Stimulated activated CD8-positive, alpha-beta memory T cell treated with anti-CD3 and anti-CD28 coated beads, Interleukin-2, amount 100 ng/mL, for 48 hours (primary cell): ENCODE results near the gene RASSF6.
"Not testable (repeated sequence)": the region's sequence is repeated elsewhere in the genome, so short reads cannot be mapped to it uniquely, and the experiment has no call there.

Experiments
- DNase-seq, 2 donors: peaks; one replicate each; pipeline ENCODE4 v3.0.0-alpha.2; 2020; ENCODE audit warnings: low read depth in 2 of 2

RASSF6 gene

GRCh38 chr4:73577371-73577770, 42.9 kb downstream of the RASSF6 start:
- DNase-seq = no peak

- no peak for DNase-seq
Measured at GRCh38 chr4:73576381-73576780, 43.9 kb downstream of the RASSF6 start.

- DNase-seq = no peak
Measured at GRCh38 chr4:73575660-73576059, 44.6 kb downstream of the RASSF6 start.

- no peak for DNase-seq
Measured at GRCh38 chr4:73573794-73574528, 46.3 kb downstream of the RASSF6 start.

- not testable (repeated sequence) for DNase-seq
Measured at GRCh38 chr4:73550865-73551264, 69.4 kb downstream of the RASSF6 start.

GRCh38 chr4:73544620-73545019, 75.6 kb downstream of the RASSF6 start:
- DNase-seq = no peak

- no peak for DNase-seq
Measured at GRCh38 chr4:73541251-73541650, 79.0 kb downstream of the RASSF6 start.

GRCh38 chr4:73540826-73541225, 79.4 kb downstream of the RASSF6 start:
- DNase-seq = no peak

GRCh38 chr4:73539386-73539785, 80.8 kb downstream of the RASSF6 start:
- no peak for DNase-seq

- no peak for DNase-seq
Measured at GRCh38 chr4:73538162-73538561, 82.1 kb downstream of the RASSF6 start.

- DNase-seq = no peak
Measured at GRCh38 chr4:73533515-73534422, 86.5 kb downstream of the RASSF6 start.

- DNase-seq = no peak
Measured at GRCh38 chr4:73528171-73528570, 92.1 kb downstream of the RASSF6 start.

GRCh38 chr4:73527196-73527595, 93.0 kb downstream of the RASSF6 start:
- no peak for DNase-seq

- DNase-seq = no peak
Measured at GRCh38 chr4:73525611-73526010, 94.6 kb downstream of the RASSF6 start.

- DNase-seq = no peak
Measured at GRCh38 chr4:73523126-73523525, 97.1 kb downstream of the RASSF6 start.
